PFSK-1 (cell line): ENCODE data around the gene KIF26B.

Experiments used
- FOXP2 ChIP-seq: optimal IDR thresholded peaks from 2 replicates; pipeline ENCODE3; 2011; ENCODE audit warnings: borderline replicate concordance, control low read depth, inconsistent platforms; ENCODE audit not compliant: insufficient read depth; ENCODE audit errors: extremely low read length, extremely low read depth
- POLR2AphosphoS5 ChIP-seq: IDR thresholded peaks from 2 replicates; pipeline ENCODE4 v1.6.1; 2012; ENCODE audit warnings: low read depth, mild to moderate bottlenecking, control low read depth, low read length, moderate library complexity
- REST ChIP-seq, 2 experiments: IDR thresholded peaks; 2 replicates each; pipeline versions ENCODE4 v1.6.1 to v1.8.0; 2011 to 2012; ENCODE audit warnings: low read depth in 2 of 2, low read length in 2 of 2, control low read depth in 1 of 2, inconsistent platforms in 1 of 2, mild to moderate bottlenecking in 1 of 2, moderate library complexity in 1 of 2; ENCODE audit not compliant: insufficient read depth in 1 of 2
- SIN3A ChIP-seq: IDR thresholded peaks from 2 replicates; pipeline ENCODE4 v1.6.1; 2012; ENCODE audit warnings: mild to moderate bottlenecking, low read length, moderate library complexity, borderline replicate concordance; ENCODE audit not compliant: insufficient read depth
- TAF1 ChIP-seq: IDR thresholded peaks from 2 replicates; pipeline ENCODE4 v1.6.1; 2012; ENCODE audit warnings: low read length, control low read depth, borderline replicate concordance; ENCODE audit not compliant: insufficient read depth

The KIF26B gene

DNA sequence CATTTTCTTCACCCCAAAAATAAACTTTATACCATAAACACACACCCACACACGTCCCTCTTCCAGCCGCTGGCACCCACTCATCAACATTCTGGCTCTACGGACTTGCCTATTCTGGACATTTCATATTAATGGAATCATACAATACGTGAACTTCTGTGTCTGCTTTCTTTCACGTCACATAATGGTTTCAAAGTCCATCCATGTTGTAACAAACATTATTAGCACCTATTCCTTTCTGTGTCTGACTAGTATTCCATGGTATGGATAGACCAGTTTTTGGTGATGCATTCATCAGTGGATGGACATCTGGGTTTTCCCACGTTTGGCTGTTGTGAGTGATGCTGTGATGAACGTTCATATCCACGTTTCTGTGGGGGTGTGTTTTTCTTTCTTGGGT is 323.2 kb downstream of the KIF26B start:
- no peak for TF ChIP-seq REST (IDR thresholded peaks at IDR 0.05; ENCODE audit: insufficient read depth in 1 of 2, low read depth in 2 of 2, low read length in 2 of 2)
- TF ChIP-seq POLR2AphosphoS5 = no peak
- TF ChIP-seq SIN3A = no peak
- no peak for TF ChIP-seq FOXP2
- TF ChIP-seq TAF1 = no peak

GRCh38 chr1:245480393-245481120 is 325.8 kb downstream of the KIF26B start:
- no peak for TF ChIP-seq REST (IDR thresholded peaks at IDR 0.05; ENCODE audit: insufficient read depth in 1 of 2, low read depth in 2 of 2, low read length in 2 of 2)
- no peak for TF ChIP-seq FOXP2
- TF ChIP-seq POLR2AphosphoS5 = no peak
- no peak for TF ChIP-seq SIN3A
- no peak for TF ChIP-seq TAF1

GRCh38 chr1:245481261-245481660 is 326.5 kb downstream of the KIF26B start:
- TF ChIP-seq REST (IDR thresholded peaks at IDR 0.05; ENCODE audit: insufficient read depth in 1 of 2, low read depth in 2 of 2, low read length in 2 of 2) (no peak), SIN3A (no peak), POLR2AphosphoS5 (no peak), TAF1 (no peak), FOXP2 (no peak)

- TF ChIP-seq SIN3A (no peak), POLR2AphosphoS5 (no peak), REST (IDR thresholded peaks at IDR 0.05; ENCODE audit: insufficient read depth in 1 of 2, low read depth in 2 of 2, low read length in 2 of 2) (no peak), TAF1 (no peak), FOXP2 (no peak)
Measured at GRCh38 chr1:245483247-245483646, 328.5 kb downstream of the KIF26B start.

GRCh38 chr1:245484176-245484575 is 329.4 kb downstream of the KIF26B start:
- TF ChIP-seq REST (IDR thresholded peaks at IDR 0.05; ENCODE audit: insufficient read depth in 1 of 2, low read depth in 2 of 2, low read length in 2 of 2) = no peak
- TF ChIP-seq TAF1 = no peak
- no peak for TF ChIP-seq FOXP2
- TF ChIP-seq POLR2AphosphoS5 = no peak
- no peak for TF ChIP-seq SIN3A
